Gastroesophageal sphincter (tissue), 3 donors: Measurements from ENCODE around the gene GUCD1.

Experiments
- EP300 ChIP-seq: sonication (generic); formaldehyde crosslinking; IDR thresholded peaks from one replicate; pipeline ENCODE4 v1.6.1; 2017; ENCODE audit warnings: antibody characterized with exemption, mild to moderate bottlenecking
- POLR2A ChIP-seq, 2 donors: fragments of 450-650 bp; IDR thresholded peaks; one replicate each; pipeline ENCODE4 v1.6.1; 2017; ENCODE audit warnings: antibody characterized with exemption in 2 of 2, mild to moderate bottlenecking in 2 of 2, moderate library complexity in 1 of 2
- POLR2AphosphoS5 ChIP-seq: sonication (generic); formaldehyde crosslinking; IDR thresholded peaks from one replicate; pipeline ENCODE4 v1.6.1; 2017; ENCODE audit warnings: antibody characterized with exemption
- TF ChIP-seq, protein P1 (sequence below), 4 experiments: fragments of 200-600 bp in 2 of 4; fragments of 450-650 bp in 2 of 4; sonication (generic) in 1 of 4; IDR thresholded peaks; one replicate each; pipeline ENCODE4 v1.5.1; 2017 to 2019; ENCODE audit warnings: antibody characterized with exemption in 4 of 4, mild to moderate bottlenecking in 2 of 4, moderate library complexity in 2 of 4

DNA sequence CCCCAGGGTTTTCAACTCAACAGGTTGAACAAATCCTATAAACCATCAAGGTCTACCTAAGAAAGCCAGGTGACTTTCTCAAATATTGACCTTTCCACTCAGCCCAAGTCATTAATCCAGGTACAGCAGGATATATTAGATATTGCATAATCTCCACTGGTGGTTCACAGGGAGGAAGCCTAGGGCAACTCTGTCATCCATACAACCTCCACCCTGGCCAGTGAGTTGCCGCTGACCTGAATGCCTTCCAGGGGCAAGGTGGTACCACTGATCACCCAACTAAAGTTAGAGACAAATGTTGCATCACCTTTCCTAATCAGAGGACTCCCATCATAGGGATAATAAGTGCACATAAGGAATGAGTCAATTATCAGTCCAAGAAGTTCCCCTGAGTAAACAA is 22.9 kb downstream of the GUCD1 start:
- TF ChIP-seq, protein P1, sequence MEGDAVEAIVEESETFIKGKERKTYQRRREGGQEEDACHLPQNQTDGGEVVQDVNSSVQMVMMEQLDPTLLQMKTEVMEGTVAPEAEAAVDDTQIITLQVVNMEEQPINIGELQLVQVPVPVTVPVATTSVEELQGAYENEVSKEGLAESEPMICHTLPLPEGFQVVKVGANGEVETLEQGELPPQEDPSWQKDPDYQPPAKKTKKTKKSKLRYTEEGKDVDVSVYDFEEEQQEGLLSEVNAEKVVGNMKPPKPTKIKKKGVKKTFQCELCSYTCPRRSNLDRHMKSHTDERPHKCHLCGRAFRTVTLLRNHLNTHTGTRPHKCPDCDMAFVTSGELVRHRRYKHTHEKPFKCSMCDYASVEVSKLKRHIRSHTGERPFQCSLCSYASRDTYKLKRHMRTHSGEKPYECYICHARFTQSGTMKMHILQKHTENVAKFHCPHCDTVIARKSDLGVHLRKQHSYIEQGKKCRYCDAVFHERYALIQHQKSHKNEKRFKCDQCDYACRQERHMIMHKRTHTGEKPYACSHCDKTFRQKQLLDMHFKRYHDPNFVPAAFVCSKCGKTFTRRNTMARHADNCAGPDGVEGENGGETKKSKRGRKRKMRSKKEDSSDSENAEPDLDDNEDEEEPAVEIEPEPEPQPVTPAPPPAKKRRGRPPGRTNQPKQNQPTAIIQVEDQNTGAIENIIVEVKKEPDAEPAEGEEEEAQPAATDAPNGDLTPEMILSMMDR (IDR thresholded peaks at IDR 0.05): no peak
- TF ChIP-seq EP300 (no peak), POLR2A (IDR thresholded peaks at IDR 0.05) (no peak), POLR2AphosphoS5 (no peak)
